NT2/D1 (cell line): Measurements from ENCODE around the gene CAPN9.

ENCODE experiments used
- SUZ12 ChIP-seq: IDR thresholded peaks from 2 replicates; pipeline ENCODE4 v1.6.1; 2011; ENCODE audit not compliant: insufficient read length, insufficient read depth; ENCODE audit errors: extremely low read depth
- YY1 ChIP-seq: IDR thresholded peaks from 2 replicates; pipeline ENCODE4 v1.6.1; 2011; ENCODE audit not compliant: insufficient read length, insufficient read depth

GRCh38 chr1:230831771-230832170, 84.6 kb downstream of the CAPN9 start:
- TF ChIP-seq YY1 (no peak), SUZ12 (no peak)
